GM12874 (cell line): ENCODE data around the gene MTUS2.

Source experiments
- TF ChIP-seq, protein P1 (sequence below): IDR thresholded peaks from 2 replicates; pipeline ENCODE4 v1.5.1; 2011; ENCODE audit warnings: low read depth, mild to moderate bottlenecking, control low read depth, low read length, moderate library complexity; ENCODE audit not compliant: insufficient read depth

Gene MTUS2

DNA sequence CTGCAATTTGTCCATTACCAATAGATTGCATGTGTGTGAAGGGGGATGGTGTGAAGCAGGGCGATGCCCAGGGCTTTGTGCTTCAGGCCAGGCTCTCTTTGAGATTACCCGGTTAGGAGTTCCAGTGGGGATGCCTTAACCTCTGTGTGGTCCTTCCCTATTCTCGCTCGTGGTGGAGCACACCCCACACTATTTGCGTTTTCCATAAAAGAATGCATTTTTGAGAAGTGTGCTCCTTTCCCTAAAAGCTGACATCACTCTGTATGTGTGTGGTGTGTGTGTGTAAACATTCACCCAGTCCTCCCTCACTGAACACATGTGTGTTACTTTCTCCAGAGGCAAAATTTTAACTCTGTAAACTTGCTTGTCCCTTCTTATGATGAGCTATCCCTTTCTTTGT lies 467.1 kb downstream of the MTUS2 start:
- TF ChIP-seq, protein P1, sequence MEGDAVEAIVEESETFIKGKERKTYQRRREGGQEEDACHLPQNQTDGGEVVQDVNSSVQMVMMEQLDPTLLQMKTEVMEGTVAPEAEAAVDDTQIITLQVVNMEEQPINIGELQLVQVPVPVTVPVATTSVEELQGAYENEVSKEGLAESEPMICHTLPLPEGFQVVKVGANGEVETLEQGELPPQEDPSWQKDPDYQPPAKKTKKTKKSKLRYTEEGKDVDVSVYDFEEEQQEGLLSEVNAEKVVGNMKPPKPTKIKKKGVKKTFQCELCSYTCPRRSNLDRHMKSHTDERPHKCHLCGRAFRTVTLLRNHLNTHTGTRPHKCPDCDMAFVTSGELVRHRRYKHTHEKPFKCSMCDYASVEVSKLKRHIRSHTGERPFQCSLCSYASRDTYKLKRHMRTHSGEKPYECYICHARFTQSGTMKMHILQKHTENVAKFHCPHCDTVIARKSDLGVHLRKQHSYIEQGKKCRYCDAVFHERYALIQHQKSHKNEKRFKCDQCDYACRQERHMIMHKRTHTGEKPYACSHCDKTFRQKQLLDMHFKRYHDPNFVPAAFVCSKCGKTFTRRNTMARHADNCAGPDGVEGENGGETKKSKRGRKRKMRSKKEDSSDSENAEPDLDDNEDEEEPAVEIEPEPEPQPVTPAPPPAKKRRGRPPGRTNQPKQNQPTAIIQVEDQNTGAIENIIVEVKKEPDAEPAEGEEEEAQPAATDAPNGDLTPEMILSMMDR = no peak

DNA sequence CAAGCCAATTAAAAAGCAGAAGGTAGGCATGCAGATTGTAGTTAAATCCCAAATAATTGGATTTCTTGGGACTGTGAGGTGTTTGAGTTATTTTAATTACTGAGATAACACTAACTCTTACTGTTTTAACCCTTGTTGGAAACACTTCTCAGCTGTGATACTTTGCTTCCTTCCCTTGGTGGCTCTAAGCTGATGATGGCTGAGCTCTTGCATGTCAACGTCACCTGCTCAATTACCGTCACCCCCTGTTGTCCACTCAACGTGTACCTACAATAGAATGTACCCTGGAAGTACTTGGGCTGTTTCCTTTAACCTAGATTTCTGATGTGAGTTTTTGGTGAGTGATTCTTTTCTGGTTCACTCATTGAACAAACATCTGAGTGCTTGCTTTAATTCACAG lies 471.9 kb downstream of the MTUS2 start:
- TF ChIP-seq, protein P1 = no peak

DNA sequence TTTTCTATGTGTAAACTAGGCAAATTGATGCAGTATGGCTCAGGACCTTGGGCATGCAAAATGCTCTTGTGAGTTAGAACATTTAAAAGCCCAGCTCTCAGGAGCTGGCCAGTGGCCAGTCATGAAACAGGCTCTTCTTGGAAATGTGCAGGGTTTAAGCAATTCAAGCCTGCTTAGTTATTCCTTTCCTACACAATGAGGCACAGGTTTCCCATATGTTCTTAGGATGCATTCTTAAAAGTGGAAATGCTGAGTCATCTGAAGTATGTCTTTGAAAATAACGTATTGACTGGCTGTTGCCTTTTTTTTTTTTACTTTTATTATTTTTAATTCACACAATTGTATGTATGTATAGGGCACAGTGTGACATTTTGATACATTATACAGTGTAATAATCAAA lies 474.7 kb downstream of the MTUS2 start:
- TF ChIP-seq, protein P1 = no peak

DNA sequence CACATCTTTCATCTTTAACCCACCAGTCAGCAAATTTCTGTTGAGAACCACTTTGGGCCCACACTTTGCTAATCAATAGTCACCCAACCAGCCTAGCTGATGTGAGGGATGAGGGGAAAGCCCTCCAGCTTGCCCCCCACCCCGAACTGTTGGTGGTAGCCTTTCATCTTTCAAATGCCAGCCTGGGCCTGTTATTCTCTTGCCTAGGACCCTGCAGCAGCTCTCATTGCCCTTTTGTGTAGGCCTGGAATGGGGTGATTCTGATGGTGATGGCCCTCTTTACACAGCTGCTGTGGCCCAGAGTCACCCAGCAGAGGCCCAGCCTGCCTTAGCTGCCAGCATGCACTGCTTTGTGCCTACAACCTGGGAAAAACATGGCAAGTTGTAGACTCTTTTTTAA lies 480.9 kb downstream of the MTUS2 start:
- TF ChIP-seq, protein P1 = no peak

DNA sequence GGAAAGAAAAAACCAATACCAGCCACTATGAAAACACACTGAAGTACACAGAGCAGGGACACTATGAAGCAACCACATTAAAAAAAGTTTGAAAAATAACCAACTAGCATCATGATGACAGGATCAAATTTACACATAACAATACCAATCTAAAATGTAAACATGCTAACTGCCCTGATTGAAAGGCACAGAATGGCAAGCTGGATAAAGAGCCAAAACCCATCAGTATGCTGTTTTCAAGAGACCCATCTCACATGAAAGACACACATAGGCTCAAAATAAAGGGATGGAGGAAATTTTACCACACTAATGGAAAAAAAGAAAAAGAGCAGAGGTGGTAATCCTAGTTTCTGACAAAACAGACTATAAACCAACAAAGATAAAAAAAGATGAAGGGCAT lies 484.0 kb downstream of the MTUS2 start:
- TF ChIP-seq, protein P1 = no peak

DNA sequence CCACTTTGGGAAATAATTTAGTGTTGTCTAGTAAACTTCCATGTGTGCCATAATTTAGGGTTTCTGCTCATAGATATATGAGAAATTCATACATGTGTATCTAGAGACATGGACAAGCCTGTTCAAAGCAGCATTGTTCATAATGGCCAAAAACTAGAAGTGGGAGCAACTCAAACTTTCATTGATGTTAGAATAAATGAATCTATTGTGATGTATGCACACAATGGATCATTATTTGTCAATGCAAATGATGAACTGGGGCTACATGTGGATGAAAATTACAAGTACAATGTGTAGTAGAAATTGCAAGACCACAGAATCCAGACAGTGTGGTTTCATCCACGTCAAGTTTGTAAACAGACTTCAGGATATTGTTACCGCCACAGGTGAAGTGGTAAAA lies 490.7 kb downstream of the MTUS2 start:
- TF ChIP-seq, protein P1 = no peak

DNA sequence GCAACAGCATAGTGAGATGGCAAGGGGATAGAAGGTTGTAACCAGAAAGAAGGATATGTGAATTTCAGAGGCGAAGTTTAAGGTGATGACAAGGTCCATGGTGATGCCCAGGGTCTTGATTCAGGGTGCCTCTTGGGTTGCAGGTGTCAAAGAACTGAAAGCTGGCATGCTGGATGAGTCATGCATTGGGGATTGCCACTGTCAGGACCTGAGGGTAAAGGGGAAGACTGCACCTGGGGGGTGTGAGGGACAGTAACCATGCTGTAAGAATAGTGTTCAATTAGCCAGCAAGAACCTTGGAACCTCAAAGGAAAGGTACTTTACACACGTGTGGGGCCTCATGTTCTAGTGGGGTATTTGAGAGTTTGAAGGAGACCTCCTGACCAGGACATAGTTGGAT lies 495.7 kb downstream of the MTUS2 start:
- TF ChIP-seq, protein P1 = no peak

DNA sequence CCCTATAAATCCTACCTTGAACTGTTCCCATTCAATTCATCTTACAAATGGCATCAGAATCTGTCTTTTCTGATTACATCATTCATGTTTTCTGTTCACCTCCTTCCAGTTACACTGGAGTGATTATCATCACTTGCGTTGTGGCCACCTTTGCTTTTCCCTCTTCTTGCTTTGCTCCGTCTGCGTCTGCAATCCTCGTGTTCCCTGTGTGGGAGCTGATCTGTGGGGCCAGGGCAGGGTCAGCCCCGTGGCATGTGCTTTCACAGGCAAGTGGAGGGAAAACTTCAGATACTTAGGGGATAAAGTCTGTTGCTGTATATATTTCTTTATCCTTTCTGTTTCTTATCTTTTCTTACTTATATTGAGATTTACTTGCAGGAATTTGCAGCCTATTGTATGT lies 497.7 kb downstream of the MTUS2 start:
- TF ChIP-seq, protein P1 = no peak
